OCI-M1 (cell line): ENCODE data around the gene TTLL10.

ENCODE experiments used
- DNase-seq: peaks from one replicate; lab custom pipeline; 2025; lab: John Stamatoyannopoulos, UW

The TTLL10 gene

DNA sequence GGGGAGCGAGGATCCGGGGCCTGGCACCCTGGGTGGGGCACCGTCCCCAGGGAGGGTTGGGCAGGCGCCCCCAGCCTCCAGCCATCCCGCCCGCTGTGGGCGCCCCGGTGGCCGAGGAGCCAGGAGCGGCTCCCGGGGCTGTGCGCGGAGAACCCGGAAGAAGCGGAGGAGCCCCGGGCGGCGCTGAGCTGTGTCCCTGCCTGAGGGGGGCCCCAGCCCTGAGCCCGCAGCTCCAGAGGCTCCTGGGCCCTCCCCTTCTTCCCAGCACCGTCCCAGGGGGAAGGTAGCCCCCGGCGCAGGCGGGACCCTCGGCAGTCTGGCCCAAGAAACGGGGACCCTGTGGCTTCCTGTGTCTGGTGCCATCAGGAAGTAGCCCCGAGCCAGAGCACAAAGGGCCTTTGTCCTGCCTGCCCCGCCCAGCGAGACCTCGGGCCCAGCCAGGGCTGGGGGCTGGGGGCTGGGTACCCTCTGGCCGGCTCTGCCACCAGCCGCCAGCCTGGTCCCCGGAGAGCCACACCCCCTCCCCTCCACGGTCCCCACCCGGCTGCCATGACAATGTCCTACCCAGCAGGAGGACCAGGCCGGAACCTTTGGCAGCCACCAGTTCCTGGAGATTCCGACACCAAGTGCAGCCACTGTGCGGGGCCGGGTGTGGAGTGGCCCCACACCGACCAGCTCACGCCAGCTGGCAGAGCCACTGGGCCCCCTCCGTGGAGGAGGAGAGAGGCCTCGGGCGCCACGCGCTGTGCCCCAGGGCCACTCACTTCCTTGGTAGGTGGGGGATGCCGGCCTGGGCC is 15.6 kb upstream of the TTLL10 start:
- DNase-seq: peak; percentile 49

DNA sequence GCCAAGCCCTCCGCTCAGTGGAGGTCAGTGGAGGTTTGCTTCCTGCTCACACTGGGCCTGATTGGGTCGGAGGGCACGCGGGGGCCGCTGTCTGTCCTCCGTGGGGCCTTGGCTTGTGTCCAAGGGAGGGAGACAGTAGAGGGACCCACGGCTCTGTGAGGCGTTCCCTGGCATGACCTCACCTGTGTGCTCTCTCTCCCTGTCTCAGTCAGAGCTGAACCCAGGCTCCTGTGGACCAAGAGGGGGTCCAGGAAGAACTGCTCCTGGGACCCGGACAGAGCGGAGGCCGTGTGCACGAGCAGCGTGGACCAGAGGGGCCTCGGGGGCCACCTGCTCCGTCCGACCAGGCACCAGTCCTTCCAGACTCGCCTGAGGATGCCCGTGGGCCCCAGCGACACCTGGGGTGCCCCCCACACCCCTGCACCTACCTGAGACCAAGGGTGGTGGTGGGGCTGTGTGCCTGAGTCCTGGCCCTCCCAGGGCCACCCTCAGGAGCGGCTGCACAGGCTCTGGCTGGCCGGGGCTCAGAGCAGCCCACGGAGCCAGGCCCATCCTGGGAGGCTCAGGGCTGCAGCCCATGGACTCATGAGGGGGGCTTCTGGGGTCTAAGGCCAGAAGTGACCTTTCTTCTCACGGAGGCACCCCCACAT is 13.3 kb upstream of the TTLL10 start:
- DNase-seq: no peak

DNA sequence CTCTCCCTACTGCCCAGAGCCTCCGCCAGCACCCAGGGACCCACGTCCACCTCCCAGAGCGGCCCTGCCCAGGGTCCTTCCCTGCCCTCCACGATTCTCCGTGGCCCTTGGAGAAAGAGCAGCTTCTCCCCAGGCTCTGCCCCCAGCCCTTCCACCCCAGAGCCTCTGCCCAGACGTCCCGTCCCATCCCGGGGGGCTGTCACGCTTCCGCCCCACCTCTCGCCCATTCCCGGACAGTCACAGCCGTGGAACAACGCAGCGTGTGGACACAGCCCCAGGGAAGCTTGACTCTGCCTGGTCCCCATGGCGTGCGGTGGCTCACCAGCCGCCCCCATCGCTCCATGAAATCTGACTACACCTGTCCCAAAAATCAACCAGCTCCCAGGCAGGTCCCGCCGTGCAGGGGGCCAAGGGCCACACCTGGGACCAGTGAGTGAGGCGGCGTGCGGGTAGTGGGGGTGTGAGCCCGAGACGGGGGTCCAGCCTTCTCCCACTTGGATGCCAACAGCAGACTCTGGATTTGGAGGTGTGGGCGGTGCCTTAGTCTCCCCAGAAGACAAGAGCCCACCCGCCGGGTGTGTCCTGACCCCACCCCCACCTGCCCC is 12.5 kb upstream of the TTLL10 start:
- DNase-seq: no peak

DNA sequence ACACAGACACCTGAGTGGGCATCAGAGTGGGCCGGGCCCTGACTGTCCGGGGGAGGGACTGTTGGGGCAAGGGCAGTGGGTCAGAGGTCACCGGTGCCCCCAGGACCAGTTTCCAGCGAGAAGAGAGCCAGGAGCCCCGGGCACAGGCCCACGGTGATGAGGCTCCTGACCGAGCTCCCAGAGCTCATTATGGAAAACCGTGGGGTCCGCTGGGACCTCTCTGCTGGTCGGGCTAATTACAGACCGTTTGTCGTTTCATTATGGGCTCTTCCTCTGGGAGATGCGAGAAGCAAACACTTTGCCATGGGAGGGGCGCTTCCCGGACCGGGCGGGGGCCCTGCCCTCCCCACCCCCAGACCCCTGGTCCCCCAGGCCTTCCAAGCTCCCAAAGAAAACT is 12.0 kb upstream of the TTLL10 start:
- no peak for DNase-seq

DNA sequence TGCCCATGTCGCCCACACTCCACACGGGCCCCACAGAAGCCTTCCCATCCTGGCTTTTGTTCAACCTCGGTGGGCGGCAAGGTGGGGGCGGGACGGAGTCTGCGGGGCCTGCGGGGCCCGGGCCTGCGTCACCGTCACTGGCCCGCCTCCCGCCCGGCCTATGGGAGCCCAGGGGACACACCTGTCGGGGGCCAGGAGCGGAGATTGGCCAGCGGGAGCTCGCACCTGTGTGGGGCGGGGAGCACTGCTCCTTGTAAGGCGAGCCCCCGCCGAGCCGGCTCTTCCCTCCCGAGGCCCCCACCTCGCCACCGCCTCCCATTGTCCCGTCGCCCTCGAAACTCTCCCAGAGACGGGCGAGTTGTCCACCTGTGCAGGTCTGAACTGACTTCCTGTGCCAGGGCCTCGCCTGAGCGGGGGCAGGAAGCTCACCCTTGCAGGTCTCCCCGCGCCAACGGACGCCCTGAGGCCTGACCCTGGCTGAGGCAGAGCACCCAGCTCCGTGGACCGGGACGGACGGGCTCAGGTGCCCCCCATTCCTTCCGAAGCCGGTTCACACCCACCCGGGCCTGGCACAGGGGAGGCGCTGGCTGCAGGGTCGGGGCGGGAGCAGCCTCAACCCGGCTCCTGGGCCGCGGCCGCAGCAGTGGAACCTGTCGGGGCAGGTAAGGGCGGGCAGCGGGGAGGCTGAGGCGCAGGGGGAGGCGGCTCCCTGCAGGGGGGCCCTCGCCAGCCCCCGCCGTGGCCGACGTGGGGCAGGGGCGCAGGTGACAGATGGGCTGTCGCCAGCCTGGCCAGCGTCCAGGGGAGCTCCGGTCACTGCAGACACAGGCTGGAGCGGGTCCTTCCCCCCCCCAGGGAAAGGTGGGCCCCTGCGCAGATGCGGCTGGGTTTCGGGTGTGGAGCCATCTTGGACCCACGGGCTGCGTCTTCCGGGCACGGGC is 10.8 kb upstream of the TTLL10 start:
- DNase-seq: no peak

DNA sequence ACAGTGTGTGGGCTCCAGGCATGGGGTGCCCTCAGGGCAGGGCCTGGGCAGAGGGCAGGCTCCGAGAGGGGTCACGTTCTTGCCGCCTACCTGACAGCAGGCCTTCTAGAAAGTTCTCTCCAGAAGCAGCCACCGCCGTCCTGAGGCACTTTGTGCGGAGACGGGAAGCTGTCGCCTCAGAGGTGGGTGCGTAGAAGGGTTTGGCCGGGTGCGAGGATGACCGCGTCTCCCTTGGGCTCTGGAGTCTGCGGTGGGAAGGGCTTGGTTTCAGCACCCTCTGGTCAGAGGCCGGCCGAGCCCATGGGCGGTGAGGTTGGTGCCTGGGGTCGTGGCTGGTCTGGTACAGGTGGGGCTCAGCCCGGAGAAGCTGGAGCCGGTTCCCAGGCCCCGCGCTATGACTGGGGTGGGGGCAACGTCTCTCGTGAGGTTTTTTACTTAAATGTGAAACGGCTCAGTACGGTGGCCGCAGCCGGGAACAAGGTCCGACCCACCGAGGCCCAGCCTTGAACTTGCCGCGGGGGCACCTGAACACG is 10.1 kb upstream of the TTLL10 start:
- no peak for DNase-seq

DNA sequence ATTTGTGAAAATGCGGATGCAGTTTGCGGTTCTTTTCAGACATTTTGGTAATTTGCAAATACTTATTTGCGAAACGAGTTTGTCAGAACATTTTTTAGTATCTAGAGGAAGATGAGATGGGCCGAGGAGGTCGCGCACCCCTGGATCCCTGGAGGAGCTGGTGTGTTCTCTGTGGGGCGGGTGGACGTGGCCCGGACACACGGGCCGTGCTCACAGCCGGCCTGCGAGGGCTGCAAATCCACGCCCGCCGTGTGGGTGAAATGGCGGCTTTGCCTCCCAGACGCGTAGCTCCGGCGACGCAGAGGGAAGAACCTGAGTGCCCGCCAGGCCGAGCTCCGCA is 9.3 kb upstream of the TTLL10 start:
- no peak for DNase-seq

DNA sequence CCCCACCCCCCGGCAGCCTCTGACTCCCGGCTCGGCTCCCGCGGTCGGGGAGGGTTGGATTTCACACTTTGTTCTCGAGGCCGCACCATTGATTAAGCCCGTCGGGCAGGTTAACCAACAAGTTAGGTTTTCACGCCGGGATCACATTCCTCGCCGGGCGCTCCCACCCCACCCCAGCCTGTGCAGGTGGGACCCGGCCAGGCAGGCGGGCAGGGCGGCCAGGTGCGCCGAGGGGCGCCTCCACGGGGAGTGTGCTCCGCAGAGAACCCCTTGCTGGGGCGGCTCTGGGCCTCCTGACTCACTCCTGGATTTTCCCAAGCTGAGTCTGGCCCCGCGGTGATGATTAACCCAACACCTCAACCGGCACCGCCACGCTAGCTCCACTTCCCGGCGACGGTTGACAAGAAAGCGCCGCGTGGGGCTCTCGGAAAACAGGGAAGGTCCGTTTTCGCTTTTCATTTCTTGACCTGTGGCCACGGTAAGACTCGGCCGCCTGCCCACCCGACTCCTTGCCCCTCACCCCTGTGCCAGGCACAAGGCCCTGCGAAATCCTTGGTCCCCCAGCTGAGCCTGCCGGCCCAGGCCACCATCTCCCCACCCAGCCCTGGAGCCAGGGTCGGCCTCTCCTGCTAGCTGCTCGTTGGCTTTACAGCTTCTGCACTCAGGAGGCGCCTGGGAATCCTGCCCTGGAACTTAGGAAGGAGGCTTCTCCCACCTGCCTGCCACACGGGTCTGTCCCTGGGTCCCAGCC is 8.8 kb upstream of the TTLL10 start:
- DNase-seq: no peak

DNA sequence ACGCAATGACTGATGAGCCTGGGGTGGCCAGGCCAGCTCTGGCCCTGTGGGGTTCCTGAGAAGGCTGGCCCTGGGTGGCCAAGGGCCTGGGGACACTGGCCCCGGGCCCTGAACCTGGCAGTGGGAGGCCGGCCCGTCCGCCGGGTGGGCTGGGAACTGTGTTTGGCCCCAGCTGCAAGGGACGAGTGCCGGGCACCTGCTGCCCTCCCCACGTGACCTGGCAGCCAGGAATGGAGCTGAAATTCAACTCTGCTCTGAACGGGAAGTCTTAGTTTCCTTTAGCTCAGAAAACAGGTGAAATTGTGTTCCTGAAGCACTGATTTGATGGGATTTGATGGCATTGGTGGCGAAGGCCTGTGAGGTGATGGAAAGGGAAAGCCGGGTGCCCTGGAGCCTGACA is 8.2 kb upstream of the TTLL10 start:
- no peak for DNase-seq

DNA sequence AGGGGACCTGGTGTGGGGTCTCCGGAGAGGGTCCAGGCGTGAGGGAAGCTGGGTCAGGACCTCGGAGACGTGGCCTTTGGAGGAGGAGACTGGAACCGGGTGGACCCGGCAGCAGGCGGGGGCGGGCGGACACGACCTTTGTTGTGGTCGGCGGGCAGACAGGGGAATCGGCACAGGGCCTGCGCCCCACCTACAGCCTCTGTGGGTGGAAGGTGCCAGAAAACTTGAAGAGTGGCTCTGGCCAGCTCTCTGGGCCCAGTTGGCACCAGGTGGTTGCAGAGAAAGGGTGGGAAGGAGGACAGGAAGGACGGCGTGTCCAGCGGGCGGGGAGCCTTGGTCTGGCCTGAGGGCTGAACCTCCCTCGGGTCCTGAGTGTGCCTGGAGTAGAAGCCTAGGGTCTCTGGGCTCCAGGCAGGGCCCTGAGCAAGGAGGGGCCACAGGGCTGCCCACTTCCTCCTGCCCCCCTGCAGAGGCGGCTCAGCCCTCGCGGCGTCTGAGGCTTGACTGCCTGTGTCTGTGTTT is 7.7 kb upstream of the TTLL10 start:
- DNase-seq: no peak

DNA sequence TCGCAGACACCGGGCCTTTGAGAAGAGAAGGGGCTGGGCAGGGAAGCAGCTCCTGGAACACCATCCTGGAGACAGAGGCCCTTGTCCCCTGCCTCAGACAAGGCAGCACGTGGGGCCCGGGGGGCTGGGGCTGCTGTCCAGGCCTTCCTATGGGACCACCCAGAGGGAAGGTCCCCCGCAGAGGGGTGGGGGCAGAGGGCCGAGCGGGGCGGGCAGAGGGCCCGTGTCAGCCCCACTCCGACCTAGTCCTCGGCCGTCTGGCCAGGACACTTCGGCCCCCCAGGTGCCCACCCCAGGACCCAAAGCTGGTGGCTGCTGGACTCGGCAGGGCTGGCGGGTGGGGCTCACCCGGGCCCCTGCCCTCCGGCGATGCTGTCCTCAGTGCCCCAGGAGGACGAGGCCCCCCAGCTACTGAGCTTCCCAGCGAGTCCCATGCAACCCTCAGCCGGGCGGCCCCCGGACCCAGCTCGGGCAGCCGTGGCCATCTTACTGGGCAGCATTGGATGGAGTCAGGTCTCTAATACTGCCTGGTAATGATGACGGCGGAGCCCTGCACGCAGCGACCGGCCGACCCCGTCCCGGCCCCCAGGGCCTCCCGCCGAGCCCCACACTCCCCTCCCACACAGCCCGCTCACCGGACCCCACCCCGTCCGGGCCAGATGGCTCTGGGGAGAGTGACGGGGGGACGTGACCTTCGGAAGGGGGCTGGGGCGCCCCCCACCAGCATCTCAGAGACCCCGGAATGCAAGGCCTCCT is 6.9 kb upstream of the TTLL10 start:
- no peak for DNase-seq

DNA sequence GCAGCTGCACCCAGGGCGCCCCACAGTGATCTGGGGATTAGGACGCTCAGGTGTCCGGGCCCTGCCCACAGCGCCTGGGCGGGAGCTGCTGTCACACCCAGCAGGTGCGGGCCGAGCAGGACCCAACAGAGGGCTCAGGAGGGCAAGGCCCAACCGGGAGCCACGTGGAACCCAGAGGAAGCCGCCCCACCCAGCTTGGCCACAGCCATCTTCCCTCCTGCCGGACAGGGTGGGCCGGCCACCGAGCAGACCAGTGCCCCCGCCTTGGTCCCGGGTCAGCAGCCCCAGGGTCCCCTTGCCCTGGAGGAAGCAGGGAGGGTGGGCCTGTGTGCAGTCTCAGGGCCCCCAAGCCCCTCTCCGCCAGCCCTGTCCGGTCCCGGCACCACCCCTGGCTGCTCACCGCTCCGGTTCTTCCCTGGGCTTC is 6.3 kb upstream of the TTLL10 start:
- DNase-seq: no peak

DNA sequence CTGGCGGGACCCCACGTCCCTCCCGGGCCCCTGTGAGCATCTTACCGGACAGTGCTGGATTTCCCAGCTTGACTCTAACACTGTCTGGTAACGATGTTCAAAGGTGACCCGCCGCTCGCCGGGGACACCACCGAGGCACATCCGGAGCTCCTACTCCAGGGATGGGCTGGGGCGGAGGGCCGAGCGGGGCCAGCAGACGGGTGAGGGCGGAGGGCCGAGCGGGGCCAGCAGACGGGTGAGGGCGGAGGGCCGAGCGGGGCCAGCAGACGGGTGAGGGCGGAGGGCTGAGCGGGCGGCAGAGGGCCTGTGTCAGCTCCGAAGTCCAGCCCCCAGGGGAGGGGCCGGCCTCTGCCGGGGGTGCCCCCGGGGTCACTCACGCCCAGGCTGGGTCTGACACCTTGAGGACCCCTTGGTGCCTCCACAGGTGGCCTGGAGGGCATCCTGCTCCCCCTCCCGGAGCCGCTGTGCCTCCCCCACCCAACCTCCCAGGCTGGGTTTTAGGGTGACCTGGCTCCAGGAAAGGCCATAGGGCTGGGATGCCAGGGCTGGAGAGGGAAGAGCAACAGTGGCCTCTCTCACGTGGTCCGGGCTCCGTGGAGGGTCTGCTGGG is 5.7 kb upstream of the TTLL10 start:
- DNase-seq: no peak

DNA sequence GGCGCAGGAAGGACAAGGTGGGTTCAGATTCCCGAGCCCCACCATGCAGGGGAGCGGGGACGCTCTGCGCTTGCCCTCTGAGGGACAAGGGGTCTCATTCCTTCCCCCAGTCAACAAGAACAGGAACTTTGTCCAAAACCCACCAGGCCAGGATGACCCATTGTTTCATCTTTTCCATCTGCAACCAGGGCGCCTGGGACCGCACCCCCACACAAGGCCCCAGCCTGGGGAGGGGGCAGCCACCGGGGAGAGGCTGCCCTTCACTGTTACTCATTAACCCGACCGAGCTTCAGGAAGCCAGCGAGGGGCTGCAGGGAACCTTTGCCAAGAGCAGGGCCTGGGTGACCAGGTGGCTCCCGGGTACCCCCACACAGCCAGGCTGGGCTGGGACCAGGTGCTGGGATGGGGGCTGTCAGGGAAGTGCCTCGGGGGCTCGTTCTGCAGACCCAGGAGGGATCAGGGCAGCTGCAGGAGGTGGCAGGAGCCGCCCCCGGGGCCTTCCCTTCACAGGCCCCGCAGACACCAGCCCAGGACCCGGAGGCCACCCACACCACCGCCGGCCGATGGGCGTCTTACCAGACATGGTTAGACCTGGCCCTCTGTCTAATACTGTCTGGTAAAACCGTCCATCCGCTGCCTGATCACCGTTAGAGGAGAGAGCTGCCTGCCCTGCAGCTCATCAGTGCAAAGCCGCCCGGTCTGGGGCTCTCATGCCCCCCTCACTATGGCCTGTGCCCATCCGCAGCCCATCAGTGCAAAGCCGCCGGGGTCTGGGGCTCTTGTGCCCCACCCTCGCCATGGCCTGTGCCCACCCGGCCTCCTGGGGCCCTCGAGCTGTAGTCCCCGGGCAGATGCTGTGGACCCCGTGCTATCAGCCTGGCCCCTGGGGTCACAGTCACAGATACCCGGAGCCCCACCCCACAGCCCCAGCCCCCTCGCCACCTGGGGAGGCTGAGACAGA is 4.9 kb upstream of the TTLL10 start:
- no peak for DNase-seq

DNA sequence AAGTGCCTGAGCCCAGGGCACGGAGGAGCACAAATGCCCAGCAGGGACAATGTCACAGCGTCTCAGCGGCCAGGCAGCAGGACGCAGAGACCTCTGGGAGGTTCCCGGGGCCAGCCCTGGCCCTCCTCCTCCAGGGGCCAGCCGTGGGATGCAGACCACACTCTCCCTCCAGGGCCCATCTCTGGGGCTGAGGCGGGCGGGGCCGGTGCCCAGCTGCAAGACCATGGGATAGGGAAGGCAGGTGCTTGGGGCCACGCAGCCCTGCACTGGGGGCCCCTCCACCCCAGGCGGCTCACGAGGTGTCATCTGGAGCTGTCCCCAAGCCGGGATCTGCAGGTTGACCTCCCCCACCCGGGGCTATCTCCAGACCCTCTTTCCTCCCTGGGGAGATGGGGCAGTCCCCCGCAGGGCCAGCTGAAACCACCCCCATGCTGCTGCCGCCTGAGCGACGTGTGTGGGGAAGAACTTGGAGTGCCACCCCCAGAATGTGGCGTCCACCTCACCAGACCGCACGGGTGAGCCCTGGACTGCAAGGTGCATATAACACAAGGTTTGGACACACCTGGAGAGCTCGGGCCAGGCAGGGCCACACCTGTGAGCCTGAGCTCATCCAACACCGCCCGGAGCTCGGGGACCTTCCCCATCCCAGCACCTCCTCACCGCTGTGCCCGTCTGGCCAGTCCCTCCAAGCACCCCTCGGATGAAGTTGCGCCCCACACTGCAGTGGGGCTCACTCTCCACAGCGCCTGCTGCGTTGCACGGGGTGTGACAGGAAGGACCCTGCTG is 4.1 kb upstream of the TTLL10 start:
- DNase-seq: no peak

DNA sequence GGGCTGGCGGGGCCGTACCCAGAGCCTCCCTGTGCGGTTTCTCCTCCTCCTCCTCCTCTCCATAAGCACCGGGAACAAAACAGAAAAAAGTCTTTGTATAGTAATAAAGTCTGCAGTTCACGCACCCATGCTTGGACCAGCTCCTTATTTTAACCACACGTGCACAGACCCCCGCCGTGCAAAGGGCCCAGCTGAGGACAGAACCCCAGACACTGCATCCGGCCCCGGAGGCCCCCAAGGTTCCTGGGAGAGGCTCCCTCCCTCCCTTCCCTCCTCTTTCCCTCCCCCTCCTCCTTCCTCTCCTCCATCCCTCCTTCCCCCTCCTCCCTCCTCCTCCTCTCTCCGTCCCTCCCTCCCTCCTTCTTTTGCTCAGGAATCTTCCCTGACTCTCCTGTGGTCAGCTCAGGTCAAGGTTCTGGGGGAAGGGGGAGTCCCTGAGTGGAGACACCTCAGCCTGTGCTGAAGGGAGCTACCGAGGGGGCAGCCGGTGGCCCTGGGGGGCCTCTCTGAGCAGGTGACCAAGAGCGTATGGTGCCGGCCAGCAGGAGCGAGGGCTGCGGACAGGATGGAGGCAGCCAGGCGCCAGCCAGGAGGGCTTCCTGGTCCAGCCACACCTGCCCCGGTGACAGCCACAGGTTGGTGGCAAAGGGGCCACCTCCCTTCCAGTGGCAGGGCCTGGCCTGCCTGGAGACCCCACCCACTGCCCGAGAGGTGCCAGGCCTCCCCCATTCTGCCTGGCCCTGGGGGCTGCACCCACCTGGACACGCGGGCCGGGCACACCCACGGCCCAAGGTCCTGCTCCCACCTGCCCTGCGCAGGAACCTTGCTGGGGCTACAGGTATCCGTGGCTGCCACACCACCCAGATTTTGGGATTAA is 3.2 kb upstream of the TTLL10 start:
- DNase-seq: no peak

DNA sequence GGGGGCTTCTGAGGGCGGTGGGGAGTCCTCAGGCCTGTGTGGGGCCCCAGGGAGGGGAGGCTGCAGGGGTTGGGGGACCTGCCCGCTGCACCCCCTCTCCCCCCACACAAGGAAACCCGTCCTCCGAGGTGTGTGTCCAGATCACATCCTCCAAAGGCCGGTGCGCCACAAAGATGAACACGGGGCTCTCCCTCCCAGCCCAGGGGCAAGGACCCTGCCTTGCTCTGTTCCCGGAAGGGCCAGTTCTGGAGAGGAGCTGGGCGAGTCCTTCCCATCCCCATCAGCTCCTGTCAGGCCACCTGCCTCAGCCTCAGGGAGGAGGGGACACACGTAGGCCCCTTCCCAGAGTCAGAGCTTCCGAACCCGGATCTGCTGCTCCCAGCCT is 2.5 kb upstream of the TTLL10 start:
- no peak for DNase-seq
